ENCODE data around the gene TTC12.

DNA sequence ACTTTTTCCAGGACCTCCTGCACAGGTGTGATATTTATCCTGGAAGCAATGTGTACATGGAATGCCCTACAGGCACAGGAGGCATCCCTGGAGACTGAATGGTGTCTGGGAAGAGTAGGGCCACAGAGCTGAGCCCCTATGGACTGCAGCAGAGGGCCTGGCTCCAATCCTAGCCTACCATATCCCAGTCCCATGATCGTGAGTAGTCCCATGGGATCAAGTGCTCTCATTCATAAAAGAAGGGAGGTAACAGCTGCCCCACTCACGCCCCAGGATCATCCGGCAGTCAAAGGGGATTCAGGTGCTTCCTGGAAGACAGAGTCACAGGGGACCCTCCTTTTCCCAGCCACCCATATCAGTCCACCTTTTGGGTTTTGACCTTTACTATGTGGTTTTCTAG lies 97.2 kb downstream of the TTC12 start:
- TF ChIP-seq CTCF (conservative IDR thresholded peaks at IDR 0.05), result no peak
- no peak for TF ChIP-seq EZH2 (IDR thresholded peaks at IDR 0.05; ENCODE audit: low read depth)
